Activated CD4-positive, alpha-beta T cell treated with anti-CD3 and anti-CD28 coated beads, Interleukin-2, amount 10 ng/mL, durations not matched to agents 7 days and 5 days (primary cell): Measurements from ENCODE around the gene SLCO2A1. TPM values are rescaled to one million over a fixed set of nuclear protein-coding genes. Genes with fewer than 3 reads are reported as not detected.
A peak's percentile ranks its signal among the peaks of the same experiment; 100 is the strongest.

ENCODE experiments used
- CTCF ChIA-PET: fragments of 350-600 bp; sonication (Branson Sonifier 250); formaldehyde crosslinking; loops from one replicate; lab custom pipeline; 2021; ENCODE audit warnings: antibody characterized with exemption; lab: Charles Lee
- POLR2A ChIA-PET: fragments of 350-600 bp; sonication (Branson Sonifier 250); formaldehyde crosslinking; loops from one replicate; lab custom pipeline; 2021; ENCODE audit warnings: antibody characterized with exemption; lab: Charles Lee
- DNase-seq: peaks from one replicate; pipeline ENCODE4 v3.0.0-alpha.2; 2020
- H3K27ac Mint-ChIP-seq: one replicate; pipeline ENCODE4 v1.8.0; 2021; ENCODE audit warnings: mild to moderate bottlenecking, moderate library complexity, mixed read lengths
- H3K27me3 Mint-ChIP-seq: one replicate; pipeline ENCODE4 v1.8.0; 2021; ENCODE audit warnings: mixed read lengths
- H3K36me3 Mint-ChIP-seq: one replicate; pipeline ENCODE4 v1.8.0; 2021; ENCODE audit warnings: low read depth, mixed read lengths
- H3K4me1 Mint-ChIP-seq: one replicate; pipeline ENCODE4 v1.8.0; 2021; ENCODE audit warnings: mixed read lengths
- H3K4me3 Mint-ChIP-seq: one replicate; pipeline ENCODE4 v1.8.0; 2021; ENCODE audit warnings: mild to moderate bottlenecking, moderate library complexity, mixed read lengths
- H3K9me3 Mint-ChIP-seq: one replicate; pipeline ENCODE4 v1.8.0; 2021; ENCODE audit warnings: mixed read lengths
- total RNA-seq, 2 experiments: library from RNA; stranded (reverse); gene quantifications; one replicate each; pipeline ENCODE4 v1.2.3, GENCODE V29; 2021

The SLCO2A1 gene
- total RNA-seq, 2 experiments from 2014 or later, result not detected

GRCh38 chr3:133938770-133939462 lies 90.8 kb downstream of the SLCO2A1 start:
- H3K36me3 Mint-ChIP-seq, result no peaks in the 10 kb centered on the region
- DNase-seq, result no peak
- H3K4me3 Mint-ChIP-seq, result no peak overlapping the region
- no peaks in the 10 kb centered on the region for H3K27me3 Mint-ChIP-seq
- no peak overlapping the region for H3K27ac Mint-ChIP-seq
- CTCF ChIA-PET, result no interaction called here
- H3K4me1 Mint-ChIP-seq, result peaks cover 14% of the 10 kb centered on the region
- POLR2A ChIA-PET, result no interaction called here
- no peaks in the 10 kb centered on the region for H3K9me3 Mint-ChIP-seq

- Mint-ChIP-seq H3K36me3 (no peaks in the 10 kb centered on the region), H3K4me3 (no peak overlapping the region), H3K4me1 (peaks cover 9% of the 10 kb centered on the region), H3K9me3 (no peaks in the 10 kb centered on the region), H3K27me3 (no peaks in the 10 kb centered on the region), H3K27ac (no peak overlapping the region)
- no peak for DNase-seq
- POLR2A ChIA-PET, result no interaction called here
- CTCF ChIA-PET, result no interaction called here
Observed at GRCh38 chr3:133937756-133938601, 91.7 kb downstream of the SLCO2A1 start.

- no peak overlapping the region for H3K4me3 Mint-ChIP-seq
- no peaks in the 10 kb centered on the region for H3K27me3 Mint-ChIP-seq
- CTCF ChIA-PET, result no interaction called here
- DNase-seq, result no peak
- POLR2A ChIA-PET, result no interaction called here
- no peak overlapping the region for H3K27ac Mint-ChIP-seq
- H3K4me1 Mint-ChIP-seq, result peaks cover under 1% of the 10 kb centered on the region
- H3K36me3 Mint-ChIP-seq, result no peaks in the 10 kb centered on the region
- H3K9me3 Mint-ChIP-seq, result no peaks in the 10 kb centered on the region
Observed at GRCh38 chr3:133937061-133937686, 92.6 kb downstream of the SLCO2A1 start.

GRCh38 chr3:133935843-133936769 lies 93.6 kb downstream of the SLCO2A1 start:
- no peak for DNase-seq
- H3K9me3 Mint-ChIP-seq, result no peaks in the 10 kb centered on the region
- CTCF ChIA-PET, result no interaction called here
- POLR2A ChIA-PET, result no interaction called here
- H3K4me3 Mint-ChIP-seq, result no peak overlapping the region
- H3K27ac Mint-ChIP-seq, result no peak overlapping the region
- H3K36me3 Mint-ChIP-seq, result no peaks in the 10 kb centered on the region
- no peaks in the 10 kb centered on the region for H3K27me3 Mint-ChIP-seq
- H3K4me1 Mint-ChIP-seq, result no peaks in the 10 kb centered on the region

GRCh38 chr3:133934996-133935842 lies 94.5 kb downstream of the SLCO2A1 start:
- no peaks in the 10 kb centered on the region for H3K9me3 Mint-ChIP-seq
- ChIA-PET CTCF (no interaction called here), POLR2A (no interaction called here)
- H3K27ac Mint-ChIP-seq, result no peak overlapping the region
- no peaks in the 10 kb centered on the region for H3K36me3 Mint-ChIP-seq
- no peaks in the 10 kb centered on the region for H3K4me1 Mint-ChIP-seq
- no peak for DNase-seq
- no peaks in the 10 kb centered on the region for H3K27me3 Mint-ChIP-seq
- no peak overlapping the region for H3K4me3 Mint-ChIP-seq

GRCh38 chr3:133934073-133934970 lies 95.4 kb downstream of the SLCO2A1 start:
- Mint-ChIP-seq H3K36me3 (no peaks in the 10 kb centered on the region), H3K27ac (no peak overlapping the region), H3K27me3 (no peaks in the 10 kb centered on the region), H3K9me3 (no peaks in the 10 kb centered on the region), H3K4me1 (no peaks in the 10 kb centered on the region), H3K4me3 (no peak overlapping the region)
- POLR2A ChIA-PET, result no interaction called here
- CTCF ChIA-PET, result no interaction called here
- DNase-seq, result no peak

GRCh38 chr3:133933097-133934024 lies 96.4 kb downstream of the SLCO2A1 start:
- Mint-ChIP-seq H3K36me3 (no peaks in the 10 kb centered on the region), H3K27ac (no peak overlapping the region), H3K9me3 (no peaks in the 10 kb centered on the region), H3K4me1 (no peaks in the 10 kb centered on the region), H3K4me3 (no peak overlapping the region), H3K27me3 (peaks cover 7% of the 10 kb centered on the region)
- DNase-seq, result no peak
- CTCF ChIA-PET, result no interaction called here
- POLR2A ChIA-PET, result no interaction called here

- Mint-ChIP-seq H3K27ac (no peak overlapping the region), H3K27me3 (peaks cover 7% of the 10 kb centered on the region), H3K4me1 (peaks cover 6% of the 10 kb centered on the region), H3K4me3 (no peak overlapping the region), H3K36me3 (no peaks in the 10 kb centered on the region), H3K9me3 (no peaks in the 10 kb centered on the region)
- DNase-seq, result no peak
- CTCF ChIA-PET, result no interaction called here
- POLR2A ChIA-PET, result no interaction called here
Observed at GRCh38 chr3:133932009-133932408, 97.7 kb downstream of the SLCO2A1 start.

GRCh38 chr3:133931084-133931483 lies 98.6 kb downstream of the SLCO2A1 start:
- peaks cover 12% of the 10 kb centered on the region for H3K27me3 Mint-ChIP-seq
- ChIA-PET CTCF (no interaction called here), POLR2A (no interaction called here)
- H3K36me3 Mint-ChIP-seq, result no peaks in the 10 kb centered on the region
- no peak overlapping the region for H3K4me3 Mint-ChIP-seq
- peaks cover 6% of the 10 kb centered on the region for H3K4me1 Mint-ChIP-seq
- DNase-seq, result no peak
- H3K9me3 Mint-ChIP-seq, result no peaks in the 10 kb centered on the region
- no peak overlapping the region for H3K27ac Mint-ChIP-seq

GRCh38 chr3:133930341-133930933 lies 99.3 kb downstream of the SLCO2A1 start:
- no peak overlapping the region for H3K27ac Mint-ChIP-seq
- ChIA-PET CTCF (interaction anchor here (0.6 kb wide), 1 partner anchor 16 kb away, joined by 3 read pairs; no protein-coding TSS in a partner anchor), POLR2A (no interaction called here)
- H3K4me3 Mint-ChIP-seq, result no peak overlapping the region
- DNase-seq, result peak; percentile 23
- H3K36me3 Mint-ChIP-seq, result no peaks in the 10 kb centered on the region
- H3K9me3 Mint-ChIP-seq, result no peaks in the 10 kb centered on the region
- peaks cover 6% of the 10 kb centered on the region for H3K4me1 Mint-ChIP-seq
- peaks cover 12% of the 10 kb centered on the region for H3K27me3 Mint-ChIP-seq
